Measurements from ENCODE around the gene IL16. TPM values are rescaled to one million over a fixed set of nuclear protein-coding genes. Genes with fewer than 3 reads are reported as not detected.

Gene IL16
- total RNA-seq, 1 donor from 2014 or later = 0.05 TPM

GRCh38 chr15:81337241-81337640, 140.6 kb downstream of the IL16 start:
- TF ChIP-seq, protein P1, sequence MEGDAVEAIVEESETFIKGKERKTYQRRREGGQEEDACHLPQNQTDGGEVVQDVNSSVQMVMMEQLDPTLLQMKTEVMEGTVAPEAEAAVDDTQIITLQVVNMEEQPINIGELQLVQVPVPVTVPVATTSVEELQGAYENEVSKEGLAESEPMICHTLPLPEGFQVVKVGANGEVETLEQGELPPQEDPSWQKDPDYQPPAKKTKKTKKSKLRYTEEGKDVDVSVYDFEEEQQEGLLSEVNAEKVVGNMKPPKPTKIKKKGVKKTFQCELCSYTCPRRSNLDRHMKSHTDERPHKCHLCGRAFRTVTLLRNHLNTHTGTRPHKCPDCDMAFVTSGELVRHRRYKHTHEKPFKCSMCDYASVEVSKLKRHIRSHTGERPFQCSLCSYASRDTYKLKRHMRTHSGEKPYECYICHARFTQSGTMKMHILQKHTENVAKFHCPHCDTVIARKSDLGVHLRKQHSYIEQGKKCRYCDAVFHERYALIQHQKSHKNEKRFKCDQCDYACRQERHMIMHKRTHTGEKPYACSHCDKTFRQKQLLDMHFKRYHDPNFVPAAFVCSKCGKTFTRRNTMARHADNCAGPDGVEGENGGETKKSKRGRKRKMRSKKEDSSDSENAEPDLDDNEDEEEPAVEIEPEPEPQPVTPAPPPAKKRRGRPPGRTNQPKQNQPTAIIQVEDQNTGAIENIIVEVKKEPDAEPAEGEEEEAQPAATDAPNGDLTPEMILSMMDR (conservative IDR thresholded peaks at IDR 0.05) = no peak
- no peaks in the 10 kb centered on the region for H3K9me3 Mint-ChIP-seq
- no peak overlapping the region for H3K4me3 Mint-ChIP-seq
- H3K4me1 Mint-ChIP-seq = no peaks in the 10 kb centered on the region
- no peak for DNase-seq (ENCODE audit: low read depth, low spot score)
- H3K36me3 Mint-ChIP-seq (ENCODE audit: low read depth) = no peaks in the 10 kb centered on the region
- H3K27me3 Mint-ChIP-seq (ENCODE audit: low read depth) = peaks cover 8% of the 10 kb centered on the region
- H3K27ac Mint-ChIP-seq (ENCODE audit: unreplicated experiment) = no peak overlapping the region

DNA sequence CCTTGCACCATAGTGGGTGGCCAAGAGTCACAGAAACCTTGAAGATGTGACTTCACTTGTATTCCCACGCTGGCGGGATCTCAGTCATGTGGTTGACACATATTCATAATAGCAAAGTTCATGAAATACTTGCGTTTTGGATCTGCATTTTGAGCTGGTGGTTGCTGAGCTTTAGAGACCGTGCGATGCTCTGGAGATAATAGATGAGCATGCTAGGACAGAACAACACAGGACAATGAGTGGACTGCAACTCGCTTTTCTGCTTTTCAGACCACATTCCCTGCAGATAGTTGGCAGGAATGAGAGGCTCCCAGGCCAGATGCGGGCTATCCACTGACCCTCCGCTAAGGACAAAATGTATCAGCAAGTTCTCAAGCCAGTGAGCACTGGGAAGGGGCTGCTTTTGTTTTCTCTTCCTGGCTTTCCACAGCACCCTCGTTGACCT, 141.1 kb downstream of the IL16 start:
- no peak overlapping the region for H3K4me3 Mint-ChIP-seq
- peaks cover 13% of the 10 kb centered on the region for H3K27me3 Mint-ChIP-seq (ENCODE audit: low read depth)
- TF ChIP-seq, protein P1 (conservative IDR thresholded peaks at IDR 0.05) = no peak
- H3K27ac Mint-ChIP-seq (ENCODE audit: unreplicated experiment) = no peak overlapping the region
- no peaks in the 10 kb centered on the region for H3K4me1 Mint-ChIP-seq
- no peaks in the 10 kb centered on the region for H3K36me3 Mint-ChIP-seq (ENCODE audit: low read depth)
- DNase-seq (ENCODE audit: low read depth, low spot score) = no peak
- H3K9me3 Mint-ChIP-seq = no peaks in the 10 kb centered on the region

GRCh38 chr15:81338170-81339007, 141.7 kb downstream of the IL16 start:
- Mint-ChIP-seq H3K27me3 (ENCODE audit: low read depth) (peaks cover 13% of the 10 kb centered on the region), H3K9me3 (no peaks in the 10 kb centered on the region), H3K27ac (ENCODE audit: unreplicated experiment) (no peak overlapping the region), H3K4me3 (no peak overlapping the region), H3K4me1 (no peaks in the 10 kb centered on the region), H3K36me3 (ENCODE audit: low read depth) (no peaks in the 10 kb centered on the region)
- TF ChIP-seq, protein P1 (conservative IDR thresholded peaks at IDR 0.05) = no peak
- DNase-seq (ENCODE audit: low read depth, low spot score) = no peak

DNA sequence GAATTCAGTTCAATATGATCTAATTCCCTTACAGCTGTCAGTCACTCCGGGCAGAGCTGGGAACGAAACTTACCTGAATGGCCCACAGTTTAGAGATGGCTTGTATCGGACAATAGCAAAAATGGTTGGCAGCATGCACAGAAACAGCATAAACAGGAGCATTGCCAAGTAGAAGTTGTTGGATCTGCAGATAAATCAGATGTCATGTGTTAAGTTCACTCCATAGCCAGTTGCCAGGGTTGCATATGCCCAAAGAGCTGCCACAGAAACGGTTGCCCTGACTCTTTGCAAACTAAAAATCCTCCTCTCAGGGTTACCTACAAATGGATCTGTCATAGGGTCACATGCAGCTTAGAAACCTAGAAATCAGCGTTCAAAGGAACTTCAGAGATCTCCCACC, 142.6 kb downstream of the IL16 start:
- TF ChIP-seq, protein P1 (conservative IDR thresholded peaks at IDR 0.05) = no peak
- Mint-ChIP-seq H3K4me3 (no peak overlapping the region), H3K9me3 (no peaks in the 10 kb centered on the region), H3K27me3 (ENCODE audit: low read depth) (peaks cover 18% of the 10 kb centered on the region), H3K4me1 (no peaks in the 10 kb centered on the region), H3K36me3 (ENCODE audit: low read depth) (no peaks in the 10 kb centered on the region), H3K27ac (ENCODE audit: unreplicated experiment) (no peak overlapping the region)
- DNase-seq (ENCODE audit: low read depth, low spot score) = no peak

DNA sequence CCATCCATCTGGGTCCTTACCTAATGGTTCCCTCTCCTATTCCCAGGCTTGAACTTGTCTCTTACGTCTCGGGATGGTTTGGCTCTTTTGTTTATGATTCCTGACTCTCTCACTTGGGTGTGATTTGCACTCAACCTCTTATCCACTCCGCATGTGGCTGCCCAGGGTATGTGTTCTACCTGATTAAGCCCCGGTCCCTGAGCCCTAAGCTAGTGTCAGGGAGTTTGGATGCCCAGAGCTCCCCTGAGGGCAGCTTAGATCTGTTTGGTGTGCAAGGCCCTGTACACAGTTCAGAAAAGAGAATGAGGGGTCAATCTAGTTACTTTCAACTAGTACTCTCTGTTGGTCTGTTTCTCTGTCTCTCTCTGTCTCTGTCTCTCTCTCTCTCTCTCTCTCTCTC, 143.2 kb downstream of the IL16 start:
- TF ChIP-seq, protein P1 (conservative IDR thresholded peaks at IDR 0.05) = no peak
- no peak for DNase-seq (ENCODE audit: low read depth, low spot score)
- Mint-ChIP-seq H3K4me3 (no peak overlapping the region), H3K9me3 (no peaks in the 10 kb centered on the region), H3K4me1 (no peaks in the 10 kb centered on the region), H3K27me3 (ENCODE audit: low read depth) (peaks cover 18% of the 10 kb centered on the region), H3K27ac (ENCODE audit: unreplicated experiment) (peak overlapping the region; percentile 21), H3K36me3 (ENCODE audit: low read depth) (no peaks in the 10 kb centered on the region)

Data from neural crest cell (in vitro differentiated cells).